Activated naive CD8-positive, alpha-beta T cell treated with anti-CD3 and anti-CD28 coated beads, Interleukin-2, amount 50 U/mL, for 24 hours (primary cell): ENCODE measurements around the gene POLR3K.

Experiments used
- ATAC-seq: fragments of 150-1000 bp; cut with Tn5 transposase; one replicate; pipeline ENCODE4 v1.10.0; 2021
- DNase-seq: peaks from one replicate; pipeline ENCODE4 v3.0.0; 2021
- H3K27ac Mint-ChIP-seq: one replicate; pipeline ENCODE4 v1.8.0; 2021; ENCODE audit warnings: mild to moderate bottlenecking, mixed read lengths
- H3K27me3 Mint-ChIP-seq: one replicate; pipeline ENCODE4 v1.8.0; 2021; ENCODE audit warnings: mixed read lengths
- H3K36me3 Mint-ChIP-seq: one replicate; pipeline ENCODE4 v1.8.0; 2021; ENCODE audit warnings: low read depth, mixed read lengths
- H3K4me1 Mint-ChIP-seq: one replicate; pipeline ENCODE4 v1.8.0; 2021; ENCODE audit warnings: mixed read lengths
- H3K4me3 Mint-ChIP-seq: one replicate; pipeline ENCODE4 v1.8.0; 2021; ENCODE audit warnings: mild to moderate bottlenecking, moderate library complexity, mixed read lengths
- H3K9me3 Mint-ChIP-seq: one replicate; pipeline ENCODE4 v1.8.0; 2021; ENCODE audit warnings: mixed read lengths

The POLR3K gene

DNA sequence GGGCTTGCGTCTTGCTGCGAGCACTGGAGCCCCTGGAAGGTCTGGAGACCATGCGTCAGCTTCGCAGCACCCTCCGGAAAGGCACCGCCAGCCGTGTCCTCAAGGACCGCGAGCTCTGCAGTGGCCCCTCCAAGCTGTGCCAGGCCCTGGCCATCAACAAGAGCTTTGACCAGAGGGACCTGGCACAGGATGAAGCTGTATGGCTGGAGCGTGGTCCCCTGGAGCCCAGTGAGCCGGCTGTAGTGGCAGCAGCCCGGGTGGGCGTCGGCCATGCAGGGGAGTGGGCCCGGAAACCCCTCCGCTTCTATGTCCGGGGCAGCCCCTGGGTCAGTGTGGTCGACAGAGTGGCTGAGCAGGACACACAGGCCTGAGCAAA lies 32.0 kb upstream of the POLR3K start:
- Mint-ChIP-seq H3K36me3 (peaks cover 11% of the 10 kb centered on the region), H3K4me1 (peaks cover 28% of the 10 kb centered on the region), H3K9me3 (no peaks in the 10 kb centered on the region), H3K4me3 (no peak overlapping the region), H3K27ac (peak overlapping the region; percentile 82), H3K27me3 (no peaks in the 10 kb centered on the region)
- ATAC-seq, result no peak
- no peak for DNase-seq

DNA sequence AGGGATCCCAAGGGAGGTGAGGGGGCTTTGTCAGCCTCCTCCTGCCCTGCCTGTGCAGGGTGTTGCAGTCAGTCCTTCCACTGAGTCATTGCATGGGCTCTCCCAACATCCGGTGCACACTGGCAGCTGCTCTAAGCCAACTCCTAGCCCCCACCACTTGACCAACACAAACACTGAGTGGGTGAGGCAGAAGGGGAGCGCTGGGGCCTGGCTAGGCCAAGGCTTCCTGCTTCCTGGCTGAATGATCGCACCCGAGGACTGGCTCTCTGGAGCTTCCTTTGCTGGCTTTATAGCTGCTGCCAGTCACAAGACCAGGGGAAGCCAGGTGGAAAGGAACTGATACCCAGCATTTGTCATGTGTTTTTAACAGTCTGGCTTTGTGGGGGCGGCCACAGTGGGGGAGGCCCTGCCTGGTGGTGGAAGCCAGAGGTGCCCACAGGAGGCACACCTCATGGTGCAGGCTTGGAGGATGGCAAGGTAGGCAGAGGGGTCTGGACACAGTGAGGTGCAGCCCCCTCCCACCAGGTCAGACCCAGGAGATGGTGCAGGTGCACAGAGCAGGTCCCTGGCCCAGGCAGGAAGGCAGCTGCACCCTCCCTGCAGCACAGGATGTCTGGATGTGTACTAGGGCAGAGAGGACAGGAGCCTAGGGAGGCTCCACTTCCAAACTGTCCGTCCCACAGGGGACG lies 31.5 kb upstream of the POLR3K start:
- no peaks in the 10 kb centered on the region for H3K27me3 Mint-ChIP-seq
- peak overlapping the region; percentile 82 for H3K27ac Mint-ChIP-seq
- DNase-seq (peak; percentile 74), ATAC-seq (peak; percentile 96)
- H3K36me3 Mint-ChIP-seq, result peaks cover 13% of the 10 kb centered on the region
- H3K4me3 Mint-ChIP-seq, result peak overlapping the region; percentile 42
- H3K4me1 Mint-ChIP-seq, result peaks cover 33% of the 10 kb centered on the region
- H3K9me3 Mint-ChIP-seq, result no peaks in the 10 kb centered on the region

DNA sequence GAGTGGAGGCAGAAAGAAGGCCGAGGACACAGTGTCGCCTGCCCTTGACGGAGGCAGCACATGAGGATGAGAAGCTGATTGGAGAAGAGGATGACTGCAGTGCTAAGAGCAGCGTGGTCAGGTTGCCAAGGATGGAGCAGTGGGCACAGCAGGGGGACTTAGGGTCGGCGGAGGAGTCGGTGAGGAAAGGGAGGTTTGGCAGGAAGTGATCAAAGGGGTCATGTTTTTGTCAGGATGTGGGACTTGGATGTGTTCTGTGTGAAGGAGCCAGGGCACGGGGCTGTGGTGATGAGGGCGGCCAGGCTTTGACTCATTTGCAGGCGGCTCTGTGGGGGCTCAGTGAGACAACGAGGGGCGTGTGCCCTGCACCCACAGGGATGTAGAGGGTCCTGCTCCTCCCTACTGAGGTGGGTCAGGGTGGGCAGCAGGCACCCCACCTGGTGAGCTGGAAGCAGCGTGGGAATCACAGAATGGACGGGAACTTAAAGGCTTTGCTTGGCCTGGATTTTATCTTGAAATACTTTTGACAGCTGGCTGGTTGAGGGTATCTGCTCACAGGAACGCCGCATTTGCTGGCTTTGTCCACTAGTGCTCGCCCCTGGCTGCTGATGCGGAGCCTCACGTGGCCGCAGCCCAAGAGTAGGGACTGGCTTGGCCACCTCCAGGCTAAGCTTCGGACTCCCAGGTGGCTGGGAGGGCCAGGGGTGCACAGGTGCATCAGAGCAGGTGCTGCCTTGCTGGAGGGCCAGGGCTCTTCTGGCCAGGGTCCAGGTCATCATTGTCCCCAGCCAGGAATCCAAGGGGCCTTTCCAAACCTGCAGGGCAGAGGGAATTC lies 30.6 kb upstream of the POLR3K start:
- Mint-ChIP-seq H3K36me3 (peaks cover 19% of the 10 kb centered on the region), H3K27me3 (no peaks in the 10 kb centered on the region), H3K9me3 (no peaks in the 10 kb centered on the region), H3K4me3 (peak overlapping the region; percentile 42), H3K27ac (peak overlapping the region; percentile 82), H3K4me1 (peaks cover 40% of the 10 kb centered on the region)
- ATAC-seq, result peak; percentile 26
- no peak for DNase-seq

DNA sequence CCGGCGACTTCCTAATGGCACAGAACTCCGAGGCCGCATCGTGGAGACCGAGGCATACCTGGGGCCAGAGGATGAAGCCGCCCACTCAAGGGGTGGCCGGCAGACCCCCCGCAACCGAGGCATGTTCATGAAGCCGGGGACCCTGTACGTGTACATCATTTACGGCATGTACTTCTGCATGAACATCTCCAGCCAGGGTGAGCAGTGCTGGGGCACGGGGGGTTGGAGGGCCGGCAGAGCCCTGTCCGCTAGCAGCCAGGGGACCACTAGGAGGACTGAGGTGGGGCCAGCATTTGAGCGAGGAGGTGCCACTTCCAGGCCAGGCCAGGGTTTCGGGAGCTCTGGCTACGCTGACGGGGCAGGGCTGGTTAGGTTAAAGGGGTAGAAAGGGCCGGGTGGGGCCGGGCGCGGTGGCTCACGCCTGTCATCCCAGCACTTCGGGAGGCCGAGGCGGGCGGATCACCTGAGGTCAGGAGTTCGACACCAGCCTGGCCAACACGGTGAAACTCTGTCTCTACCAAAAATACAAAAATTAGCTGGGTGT lies 29.7 kb upstream of the POLR3K start:
- Mint-ChIP-seq H3K4me3 (no peak overlapping the region), H3K27me3 (no peaks in the 10 kb centered on the region), H3K27ac (no peak overlapping the region), H3K9me3 (no peaks in the 10 kb centered on the region), H3K36me3 (peaks cover 15% of the 10 kb centered on the region), H3K4me1 (peaks cover 46% of the 10 kb centered on the region)
- ATAC-seq (no peak), DNase-seq (no peak)

DNA sequence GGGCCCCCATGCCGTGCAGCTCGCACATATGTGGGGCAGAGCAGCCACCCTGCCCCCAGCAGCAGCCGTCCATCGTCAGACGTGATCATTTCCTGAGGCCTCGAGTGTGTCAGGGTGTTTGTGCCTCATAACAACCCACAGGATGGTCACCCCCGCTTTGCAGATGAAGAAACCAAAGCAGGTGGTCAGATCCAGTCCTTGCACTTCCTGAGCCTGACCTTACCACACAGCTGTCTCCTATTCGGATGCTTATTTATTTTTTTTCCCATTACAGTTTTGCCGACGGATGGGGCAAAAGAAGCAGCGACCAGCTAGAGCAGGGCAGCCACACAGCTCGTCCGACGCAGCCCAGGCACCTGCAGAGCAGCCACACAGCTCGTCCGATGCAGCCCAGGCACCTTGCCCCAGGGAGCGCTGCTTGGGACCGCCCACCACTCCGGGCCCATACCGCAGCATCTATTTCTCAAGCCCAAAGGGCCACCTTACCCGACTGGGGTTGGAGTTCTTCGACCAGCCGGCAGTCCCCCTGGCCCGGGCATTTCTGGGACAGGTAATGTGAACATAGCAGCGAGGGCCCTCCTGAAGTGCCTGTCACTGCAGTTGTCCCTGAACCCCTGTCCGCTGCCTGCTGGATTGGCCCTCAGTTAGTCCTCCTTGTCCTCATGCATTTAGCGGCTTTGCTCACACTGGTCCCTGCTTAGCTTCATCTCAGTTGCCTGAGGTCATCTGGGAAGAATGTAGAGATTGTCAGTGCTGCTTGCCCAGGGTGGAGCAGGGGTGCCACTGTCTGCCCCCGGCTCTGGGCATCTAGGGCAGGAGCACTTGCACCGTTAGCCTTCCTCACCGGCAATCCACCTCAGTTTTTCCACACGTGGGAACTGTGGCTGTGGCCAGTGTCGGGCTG lies 26.0 kb upstream of the POLR3K start:
- Mint-ChIP-seq H3K27me3 (peaks cover 7% of the 10 kb centered on the region), H3K4me1 (peaks cover 49% of the 10 kb centered on the region), H3K27ac (peak overlapping the region; percentile 84), H3K36me3 (peaks cover 10% of the 10 kb centered on the region), H3K9me3 (no peaks in the 10 kb centered on the region), H3K4me3 (peak overlapping the region; percentile 85)
- DNase-seq (no peak), ATAC-seq (no peak)

DNA sequence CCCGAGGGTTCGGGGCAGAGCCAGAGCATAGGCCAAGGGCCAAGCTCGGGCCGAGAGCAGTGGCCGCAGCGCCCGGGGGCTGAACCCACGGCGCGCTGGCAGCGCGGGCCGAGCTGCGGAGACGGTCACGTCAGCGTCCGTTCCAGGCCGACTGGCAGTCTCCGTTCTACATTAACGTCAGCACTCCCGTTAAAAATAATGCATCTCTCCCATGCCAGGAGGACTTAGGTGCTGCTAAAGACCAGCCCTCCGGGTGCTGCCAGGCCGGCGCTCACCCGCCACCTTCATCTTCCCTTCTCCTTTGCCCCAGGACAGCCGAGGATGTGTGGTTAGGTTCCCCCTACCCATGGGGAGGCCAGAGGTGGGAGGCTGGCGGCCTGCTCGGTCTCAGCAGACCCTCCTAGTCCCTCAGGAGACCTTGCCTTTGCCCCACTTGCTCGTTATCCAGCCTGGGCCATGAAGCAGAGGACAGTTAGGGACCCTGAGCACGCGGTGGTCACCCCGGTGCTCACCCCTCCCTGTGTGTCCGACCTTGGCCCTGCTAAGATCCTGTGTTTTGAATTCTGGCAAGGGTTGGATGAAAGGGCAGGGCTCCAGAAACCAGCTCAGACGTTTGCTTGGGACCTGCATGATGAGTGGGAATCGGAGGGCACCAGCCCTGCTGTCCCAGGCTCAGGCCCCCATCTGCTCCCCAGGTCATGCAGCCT lies 25.2 kb upstream of the POLR3K start:
- H3K27ac Mint-ChIP-seq, result peak overlapping the region; percentile 84
- H3K4me3 Mint-ChIP-seq, result peak overlapping the region; percentile 85
- peaks cover 41% of the 10 kb centered on the region for H3K4me1 Mint-ChIP-seq
- no peaks in the 10 kb centered on the region for H3K9me3 Mint-ChIP-seq
- H3K36me3 Mint-ChIP-seq, result peaks cover 8% of the 10 kb centered on the region
- DNase-seq (no peak), ATAC-seq (peak; percentile 14)
- peaks cover 13% of the 10 kb centered on the region for H3K27me3 Mint-ChIP-seq

DNA sequence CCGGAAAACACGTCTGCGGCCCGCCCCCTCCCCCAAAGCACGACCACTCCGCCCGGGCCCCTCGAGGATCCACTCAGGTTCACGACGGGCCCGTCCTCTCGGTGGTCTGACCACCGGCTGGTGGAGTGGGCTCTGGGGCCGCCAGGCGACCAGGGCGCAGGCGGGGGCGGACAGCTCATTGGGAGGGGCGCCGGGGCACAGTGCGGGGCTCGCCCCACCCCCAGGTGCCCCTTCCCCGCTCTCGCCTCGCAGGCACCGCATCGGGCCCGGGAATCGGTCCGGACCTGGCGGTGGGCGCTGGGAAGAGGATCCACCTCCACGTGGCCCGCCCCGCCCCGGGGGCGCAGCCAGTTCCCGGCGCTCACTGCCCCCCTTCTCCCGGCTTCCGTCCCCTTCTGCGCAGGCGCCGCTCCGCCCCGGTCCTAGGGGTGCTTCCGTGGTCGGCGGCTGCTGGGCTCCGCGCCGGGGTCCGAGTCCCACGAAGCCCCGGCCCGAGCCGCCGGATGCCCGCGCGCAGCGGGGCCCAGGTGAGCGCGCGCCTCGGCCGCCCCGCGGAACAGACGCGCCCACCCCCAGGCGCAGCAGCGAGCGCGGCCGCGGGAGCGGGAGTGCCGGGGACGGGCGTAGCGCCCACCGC lies 24.5 kb upstream of the POLR3K start, which contains the start of gene MPG:
Gene MPG (plus strand): TSS at position 419 of the 637 bp plus-strand sequence. CDS start 85 bp downstream, at position 504.
- Mint-ChIP-seq H3K27ac (peak within 1 kb of the TSS; percentile 84), H3K36me3 (peaks cover 8% of the 10 kb centered on the region), H3K4me1 (peaks cover 39% of the 10 kb centered on the region), H3K27me3 (peaks cover 20% of the 10 kb centered on the region), H3K4me3 (peak within 1 kb of the TSS; percentile 85), H3K9me3 (no peaks in the 10 kb centered on the region)
- peak; percentile 88 for DNase-seq
- ATAC-seq, result peak; percentile 58

DNA sequence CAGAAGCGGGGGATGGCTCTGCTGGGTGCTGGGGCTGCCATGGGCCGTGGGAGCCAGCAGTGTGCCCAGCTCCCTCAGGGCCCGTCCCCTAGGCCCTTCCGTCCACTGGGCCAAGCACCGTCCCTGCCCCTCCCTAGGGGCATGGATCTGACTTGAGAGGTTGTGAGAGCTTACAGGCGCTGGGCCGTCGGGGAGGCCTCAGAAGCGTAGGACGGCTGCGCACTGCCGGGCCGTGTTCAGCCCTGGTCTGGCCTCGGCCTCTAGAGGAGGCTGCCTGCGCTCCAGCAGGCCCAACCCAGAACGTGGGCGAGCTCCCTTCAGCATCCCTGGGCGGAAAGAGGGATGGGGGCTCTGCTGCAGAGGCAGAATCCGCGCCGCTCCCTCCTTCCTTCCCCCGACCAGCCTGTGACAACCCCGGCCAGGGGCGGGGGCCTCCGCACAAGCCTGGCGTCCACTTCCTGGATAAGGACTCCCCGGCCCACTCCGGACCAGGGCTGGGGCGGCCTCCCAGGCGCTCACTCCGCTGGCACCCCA lies 23.9 kb upstream of the POLR3K start:
- H3K36me3 Mint-ChIP-seq, result peaks cover 8% of the 10 kb centered on the region
- H3K27ac Mint-ChIP-seq, result peak overlapping the region; percentile 80
- ATAC-seq (peak; percentile 37), DNase-seq (peak; percentile 46)
- no peaks in the 10 kb centered on the region for H3K9me3 Mint-ChIP-seq
- H3K4me3 Mint-ChIP-seq, result peak overlapping the region; percentile 77
- H3K4me1 Mint-ChIP-seq, result peaks cover 37% of the 10 kb centered on the region
- peaks cover 22% of the 10 kb centered on the region for H3K27me3 Mint-ChIP-seq

DNA sequence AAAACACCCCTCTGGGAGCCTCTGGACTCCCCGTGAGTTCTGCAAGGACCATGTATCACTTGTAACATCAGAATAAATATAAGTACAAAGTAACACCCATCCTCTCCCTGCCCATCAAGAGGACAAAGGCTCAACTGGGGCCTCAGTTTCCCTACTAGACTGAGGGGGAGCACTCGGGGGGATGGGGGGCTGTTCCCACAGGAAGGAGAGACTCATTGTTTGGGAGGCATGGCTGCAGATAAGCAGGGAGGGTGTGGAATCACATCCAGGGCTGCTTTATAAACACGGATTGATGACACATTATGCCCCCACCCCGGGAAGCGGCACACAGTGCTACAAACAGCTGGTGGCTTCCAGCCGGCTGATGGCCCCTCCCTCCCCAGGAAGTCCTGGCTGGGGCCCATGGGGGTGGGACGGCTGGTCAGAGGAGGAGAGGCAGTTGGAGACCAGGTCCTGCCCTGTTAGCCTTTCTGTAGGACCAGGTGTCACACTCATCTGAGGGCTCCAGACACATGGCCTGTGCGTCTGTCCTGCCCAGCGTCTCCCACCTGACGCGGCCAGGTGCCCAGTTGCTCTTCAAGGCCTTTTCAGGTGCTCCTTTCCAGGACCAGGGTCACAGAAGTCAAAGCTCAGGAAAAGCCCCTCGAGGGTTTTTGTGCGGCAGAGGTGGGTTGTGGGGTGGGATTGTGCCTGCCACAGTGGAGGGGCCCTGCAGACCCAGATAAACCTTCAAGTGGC lies 23.3 kb upstream of the POLR3K start:
- no peak for DNase-seq
- Mint-ChIP-seq H3K27me3 (peaks cover 23% of the 10 kb centered on the region), H3K4me3 (peak overlapping the region; percentile 77), H3K9me3 (no peaks in the 10 kb centered on the region), H3K36me3 (peaks cover 8% of the 10 kb centered on the region), H3K4me1 (peaks cover 38% of the 10 kb centered on the region), H3K27ac (peak overlapping the region; percentile 80)
- no peak for ATAC-seq

DNA sequence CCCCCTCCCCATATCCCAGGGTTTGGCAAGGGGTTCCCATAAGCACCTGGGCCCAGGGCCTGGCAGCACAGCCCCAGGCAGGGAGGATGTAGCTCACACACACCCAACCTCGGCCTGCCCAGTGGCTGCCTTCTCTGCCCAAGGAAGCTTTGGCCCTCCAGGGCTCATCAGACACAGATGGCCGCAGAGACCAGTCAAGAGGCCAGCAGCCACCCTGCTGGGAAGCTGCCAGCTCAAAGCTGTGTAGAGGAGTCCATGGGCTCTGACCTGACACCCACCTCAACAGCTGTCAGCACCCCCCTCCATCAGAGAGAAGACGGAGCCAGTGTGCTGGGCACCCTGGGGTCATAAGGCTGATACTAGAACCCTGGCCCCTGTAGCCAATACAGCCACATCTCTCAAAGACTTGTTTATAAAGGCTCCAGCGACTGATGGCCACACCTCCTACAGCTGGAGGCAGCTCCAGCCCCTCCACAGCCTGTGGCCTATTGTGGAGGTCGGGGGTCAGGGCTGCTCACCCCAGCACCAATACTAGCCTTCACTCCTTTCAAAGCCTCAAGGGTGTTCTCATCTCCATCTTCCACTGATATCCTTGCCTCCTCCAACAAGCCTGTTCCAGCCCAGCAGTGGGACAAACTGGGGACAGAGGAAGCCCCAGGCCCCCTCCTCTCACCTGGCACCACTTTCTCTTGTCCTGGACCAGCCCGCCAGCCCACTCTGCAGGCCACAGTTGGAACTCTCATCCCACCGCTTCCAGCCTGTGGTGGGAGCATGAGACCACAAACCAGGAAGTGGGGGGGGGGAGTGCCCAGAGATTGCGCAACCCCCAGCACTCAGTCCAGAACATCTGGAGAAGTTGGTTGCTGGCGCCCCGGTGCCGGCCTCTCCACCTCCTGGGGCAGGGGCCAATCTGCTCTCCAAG lies 22.4 kb upstream of the POLR3K start:
- peak overlapping the region; percentile 77 for H3K4me3 Mint-ChIP-seq
- ATAC-seq (no peak), DNase-seq (no peak)
- H3K4me1 Mint-ChIP-seq, result peaks cover 39% of the 10 kb centered on the region
- peaks cover 8% of the 10 kb centered on the region for H3K36me3 Mint-ChIP-seq
- no peak overlapping the region for H3K27ac Mint-ChIP-seq
- H3K27me3 Mint-ChIP-seq, result peaks cover 29% of the 10 kb centered on the region
- H3K9me3 Mint-ChIP-seq, result no peaks in the 10 kb centered on the region

DNA sequence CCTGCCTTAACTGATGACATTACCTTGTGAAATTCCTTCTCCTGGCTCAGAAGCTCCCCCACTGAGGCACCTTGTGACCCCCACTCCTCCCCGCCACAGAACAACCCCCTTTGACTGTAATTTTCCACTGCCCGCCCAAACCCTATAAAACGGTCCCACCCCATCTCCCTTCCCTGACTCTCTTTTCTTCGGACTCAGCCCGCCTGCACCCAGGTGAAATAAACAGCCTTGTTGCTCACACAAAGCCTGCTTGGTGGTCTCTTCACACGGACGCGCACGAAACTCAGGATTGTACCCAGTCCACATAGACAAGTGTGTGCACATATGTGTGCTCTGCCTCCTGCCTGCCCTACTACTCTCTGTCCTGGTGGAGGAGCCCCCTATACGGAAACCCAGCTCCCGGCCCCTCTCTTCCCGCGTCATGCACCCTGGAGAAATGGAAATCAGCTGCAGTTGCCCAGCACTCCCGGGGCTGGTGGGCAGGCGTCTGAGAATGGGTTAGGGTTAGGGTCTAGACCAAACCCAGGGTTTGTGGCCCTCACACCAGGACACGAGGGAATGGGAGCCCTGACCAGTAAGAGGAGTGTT lies 21.4 kb upstream of the POLR3K start:
- ATAC-seq (no peak), DNase-seq (no peak)
- H3K27ac Mint-ChIP-seq, result peak overlapping the region; percentile 17
- peaks cover 35% of the 10 kb centered on the region for H3K4me1 Mint-ChIP-seq
- peaks cover 6% of the 10 kb centered on the region for H3K36me3 Mint-ChIP-seq
- no peak overlapping the region for H3K4me3 Mint-ChIP-seq
- no peaks in the 10 kb centered on the region for H3K9me3 Mint-ChIP-seq
- peaks cover 36% of the 10 kb centered on the region for H3K27me3 Mint-ChIP-seq
